Measurements from ENCODE around the gene SARDH. TPM values are rescaled to one million over a fixed set of nuclear protein-coding genes. Genes with fewer than 3 reads are reported as not detected.

The SARDH gene
- total RNA-seq, 1 donor from 2014 or later = 1.3 TPM

- Histone ChIP-seq H3K36me3 (peaks cover 0 to 6% of the 10 kb centered on the region in 2 donors), H3K9me3 (no peaks in the 10 kb centered on the region), H3K27me3 (no peaks in the 10 kb centered on the region), H3K27ac (no peak overlapping the region), H3K4me3 (no peak overlapping the region), H3K4me1 (no peaks in the 10 kb centered on the region)
- TF ChIP-seq CTCF (IDR thresholded peaks at IDR 0.05) = no peak
- intact Hi-C loops (cut with DNase I) = no loop called here
- no peak for DNase-seq (ENCODE audit: low spot score in 2 of 2)
Measured at GRCh38 chr9:133784731-133785561, 46.8 kb upstream of the SARDH start.

GRCh38 chr9:133783331-133783731, 45.2 kb upstream of the SARDH start:
- intact Hi-C loops (cut with DNase I) = no loop called here
- Histone ChIP-seq H3K27me3 (no peaks in the 10 kb centered on the region), H3K36me3 (peaks cover 6 to 12% of the 10 kb centered on the region in 2 donors), H3K4me3 (no peak overlapping the region), H3K4me1 (no peaks in the 10 kb centered on the region), H3K27ac (no peak overlapping the region), H3K9me3 (no peaks in the 10 kb centered on the region)
- TF ChIP-seq CTCF (IDR thresholded peaks at IDR 0.05) = no peak
- no peak for DNase-seq (ENCODE audit: low spot score in 2 of 2)

- peak; percentile 23 to 80 (median 61) for TF ChIP-seq CTCF (IDR thresholded peaks at IDR 0.05)
- H3K36me3 ChIP-seq = peaks cover 6 to 16% of the 10 kb centered on the region in 2 donors
- DNase-seq (ENCODE audit: low spot score in 2 of 2) = no peak
- no peaks in the 10 kb centered on the region for H3K9me3 ChIP-seq
- no peak overlapping the region for H3K27ac ChIP-seq
- no peak overlapping the region for H3K4me3 ChIP-seq
- intact Hi-C loops (cut with DNase I) = no loop called here
- no peaks in the 10 kb centered on the region for H3K4me1 ChIP-seq
- no peaks in the 10 kb centered on the region for H3K27me3 ChIP-seq
Measured at GRCh38 chr9:133782157-133783130, 44.3 kb upstream of the SARDH start.

GRCh38 chr9:133781828-133782135, 43.6 kb upstream of the SARDH start:
- no peaks in the 10 kb centered on the region for H3K27me3 ChIP-seq
- intact Hi-C loops (cut with DNase I) = no loop called here
- DNase-seq (ENCODE audit: low spot score in 2 of 2) = no peak
- TF ChIP-seq CTCF (IDR thresholded peaks at IDR 0.05) = no peak
- no peak overlapping the region for H3K27ac ChIP-seq
- no peaks in the 10 kb centered on the region for H3K9me3 ChIP-seq
- no peaks in the 10 kb centered on the region for H3K4me1 ChIP-seq
- peaks cover 6 to 16% of the 10 kb centered on the region in 2 donors for H3K36me3 ChIP-seq
- H3K4me3 ChIP-seq = no peak overlapping the region

GRCh38 chr9:133780962-133781827, 43.0 kb upstream of the SARDH start:
- H3K4me3 ChIP-seq = no peak overlapping the region
- H3K27me3 ChIP-seq = no peaks in the 10 kb centered on the region
- TF ChIP-seq CTCF (IDR thresholded peaks at IDR 0.05) = no peak
- H3K36me3 ChIP-seq = peaks cover 11 to 19% of the 10 kb centered on the region in 2 donors
- intact Hi-C loops (cut with DNase I) = no loop called here
- DNase-seq (ENCODE audit: low spot score in 2 of 2) = no peak
- H3K9me3 ChIP-seq = no peaks in the 10 kb centered on the region
- H3K27ac ChIP-seq = no peak overlapping the region
- no peaks in the 10 kb centered on the region for H3K4me1 ChIP-seq

Data from ascending aorta (tissue), 2 donors.